IMR-90 (cell line): ENCODE results near the gene ST7. TPM values are rescaled to one million over a fixed set of nuclear protein-coding genes. Genes with fewer than 3 reads are reported as not detected.

Experiments used
- ATAC-seq: fragments of 200-7000 bp; cut with Tn5 transposase; 2 replicates; pipeline ENCODE4 v1.9.1; 2020; ENCODE audit warnings: low read depth, mild to moderate bottlenecking, moderate library complexity
- BruUV-seq: library from RNA; stranded (reverse); fragments of 400-500 nt; replicated peaks from 2 replicates; lab custom pipeline; 2021; lab: Mats Ljungman, UMichigan
- CTCF ChIA-PET: fragments of 300-600 bp; formaldehyde crosslinking; extraction: SDS; loops from one replicate; lab custom pipeline; 2021; ENCODE audit warnings: antibody characterized with exemption; lab: Yijun Ruan, JAX
- POLR2A ChIA-PET: fragments of 300-600 bp; sonication (Branson Sonifier 250); formaldehyde crosslinking; loops from one replicate; lab custom pipeline; 2022; ENCODE audit warnings: antibody characterized with exemption; ENCODE audit not compliant: unreplicated experiment; lab: Charles Lee
- DNase-seq: peaks from one replicate; pipeline ENCODE4 v3.0.0; 2013
- H2AFZ ChIP-seq: replicated peaks from 2 replicates; pipeline ENCODE3; 2013; ENCODE audit warnings: low read length, mild to moderate bottlenecking; ENCODE audit not compliant: poor library complexity
- H2AK5ac ChIP-seq: 2 replicates; pipeline ENCODE4 v1.6.1; 2013; ENCODE audit warnings: low read depth, low read length, inconsistent platforms
- H2AK9ac ChIP-seq: replicated peaks from 2 replicates; pipeline ENCODE3; 2013; ENCODE audit warnings: mild to moderate bottlenecking, low read depth, low read length, moderate library complexity; ENCODE audit not compliant: poor library complexity
- H2BK120ac ChIP-seq: 2 replicates; pipeline ENCODE4 v1.6.1; 2013; ENCODE audit warnings: low read depth, low read length, inconsistent platforms
- H2BK15ac ChIP-seq: 3 replicates; pipeline ENCODE4 v1.6.1; 2013; ENCODE audit warnings: low read depth, low read length, inconsistent platforms
- H2BK20ac ChIP-seq: 2 replicates; pipeline ENCODE4 v1.6.1; 2013; ENCODE audit warnings: low read depth, mild to moderate bottlenecking, inconsistent platforms, low read length, moderate library complexity
- H2BK5ac ChIP-seq: 2 replicates; pipeline ENCODE4 v1.6.1; 2013; ENCODE audit warnings: mild to moderate bottlenecking, low read depth, low read length, inconsistent platforms; ENCODE audit not compliant: poor library complexity, severe bottlenecking
- H3K14ac ChIP-seq: replicated peaks from 2 replicates; pipeline ENCODE4 v1.6.1; 2013; ENCODE audit warnings: low read depth, low read length, inconsistent platforms
- H3K18ac ChIP-seq: 2 replicates; pipeline ENCODE4 v1.6.1; 2013; ENCODE audit warnings: low read depth, low read length, control low read depth
- H3K23ac ChIP-seq: 2 replicates; pipeline ENCODE4 v1.6.1; 2013; ENCODE audit warnings: low read depth, low read length, inconsistent platforms
- H3K27ac ChIP-seq: 2 replicates; pipeline ENCODE4 v1.5.1; 2013; ENCODE audit warnings: mild to moderate bottlenecking, control low read depth, low read length; ENCODE audit not compliant: insufficient read depth
- H3K27me3 ChIP-seq: 2 replicates; pipeline ENCODE4 v1.6.1; 2013; ENCODE audit warnings: low read length; ENCODE audit not compliant: control insufficient read depth, insufficient read depth
- H3K36me3 ChIP-seq: 2 replicates; pipeline ENCODE4 v1.6.1; 2013; ENCODE audit warnings: low read length, mixed read lengths; ENCODE audit not compliant: control insufficient read depth, insufficient read depth
- H3K4ac ChIP-seq: 2 replicates; pipeline ENCODE4 v1.6.1; 2013; ENCODE audit warnings: low read depth, low read length, inconsistent platforms
- H3K4me1 ChIP-seq: 2 replicates; pipeline ENCODE4 v1.6.1; 2013; ENCODE audit warnings: low read length, mixed read lengths; ENCODE audit not compliant: control insufficient read depth, insufficient read depth
- H3K4me2 ChIP-seq: 2 replicates; pipeline ENCODE4 v1.6.1; 2013; ENCODE audit warnings: low read depth, mild to moderate bottlenecking, control low read depth, low read length, moderate library complexity
- H3K4me3 ChIP-seq: 2 replicates; pipeline ENCODE4 v1.5.1; 2013; ENCODE audit warnings: low read depth, mild to moderate bottlenecking, control low read depth, low read length, moderate library complexity; ENCODE audit not compliant: insufficient read depth
- H3K56ac ChIP-seq: 2 replicates; pipeline ENCODE4 v1.6.1; 2013; ENCODE audit warnings: low read length, inconsistent platforms; ENCODE audit not compliant: insufficient read depth; ENCODE audit errors: extremely low read depth
- H3K79me1 ChIP-seq, 2 experiments: 2 replicates each; pipeline ENCODE4 v1.6.1; 2013; ENCODE audit warnings: low read length in 2 of 2, inconsistent platforms in 1 of 2, low read depth in 1 of 2
- H3K9ac ChIP-seq: 2 replicates; pipeline ENCODE4 v1.6.1; 2013; ENCODE audit warnings: low read depth, low read length, control low read depth
- H3K9me1 ChIP-seq: 2 replicates; pipeline ENCODE4 v1.6.1; 2013; ENCODE audit warnings: low read length, inconsistent platforms; ENCODE audit not compliant: insufficient read depth
- H3K9me3 ChIP-seq: 2 replicates; pipeline ENCODE4 v1.6.1; 2013; ENCODE audit warnings: low read length; ENCODE audit not compliant: control insufficient read depth, insufficient read depth
- H4K20me1 ChIP-seq: 2 replicates; pipeline ENCODE4 v1.6.1; 2013; ENCODE audit warnings: low read length, inconsistent platforms; ENCODE audit not compliant: insufficient read depth
- H4K5ac ChIP-seq: 2 replicates; pipeline ENCODE4 v1.6.1; 2013; ENCODE audit warnings: mild to moderate bottlenecking, low read depth, low read length, control low read depth
- H4K8ac ChIP-seq, 2 experiments: 2 replicates each; pipeline ENCODE4 v1.6.1; 2013; ENCODE audit warnings: low read depth in 2 of 2, low read length in 2 of 2, control low read depth in 1 of 2, inconsistent platforms in 1 of 2
- H4K91ac ChIP-seq: 2 replicates; pipeline ENCODE4 v1.6.1; 2013; ENCODE audit warnings: low read depth, low read length, inconsistent platforms; ENCODE audit not compliant: insufficient read depth
- BHLHE40 ChIP-seq: fragments of 150-350 bp; IDR thresholded peaks from 2 replicates; pipeline ENCODE4 v1.6.1; 2016; ENCODE audit warnings: mild to moderate bottlenecking, low read depth, low read length
- CEBPB ChIP-seq: IDR thresholded peaks from 2 replicates; pipeline ENCODE4 v1.6.1; 2012; ENCODE audit warnings: low read depth, low read length, improper control_type of control experiment
- POLR2A ChIP-seq: IDR thresholded peaks from 2 replicates; pipeline ENCODE4 v1.6.1; 2012; ENCODE audit warnings: mild to moderate bottlenecking, low read depth, low read length
- RCOR1 ChIP-seq: IDR thresholded peaks from 2 replicates; pipeline ENCODE4 v1.6.1; 2012; ENCODE audit warnings: mild to moderate bottlenecking, low read length, improper control_type of control experiment; ENCODE audit not compliant: insufficient replicate concordance
- USF2 ChIP-seq: fragments of 150-350 bp; IDR thresholded peaks from 2 replicates; pipeline ENCODE4 v1.6.1; 2017; ENCODE audit warnings: mild to moderate bottlenecking, antibody characterized with exemption, low read length, low read depth
- WGBS, 2 experiments: methylation state at CpG; one replicate each; pipeline versions ENCODE4 v1.1.5 to v1.1.7; 2013; ENCODE audit warnings: missing lambda C conversion rate in 2 of 2; ENCODE audit not compliant: insufficient read length in 1 of 2; ENCODE audit errors: extremely low coverage in 2 of 2; 5-methylcytosine and 5-hydroxymethylcytosine counted together
- dilution Hi-C: fragments of 300-500 bp; cut with HindIII; formaldehyde crosslinking; loops from one replicate; pipeline ENCODE4 v1.14.3; 2018; ENCODE audit warnings: low sequenced_read_pairs; ENCODE audit not compliant: unreplicated experiment
- in situ Hi-C: fragments of 300-500 bp; cut with MboI; formaldehyde crosslinking; loops from 3 replicates; pipeline ENCODE4 v1.14.3; 2019; ENCODE audit warnings: low sequenced_read_pairs, inconsistent platforms, mixed read lengths
- intact Hi-C: fragments of 100-400 bp; cut with micrococcal nuclease; formaldehyde crosslinking; loops from 2 replicates; pipeline ENCODE4 v1.10.0; 2022
- polyA plus RNA-seq, 3 experiments: library from polyadenylated mRNA; depleted of rRNA; stranded (reverse); fragments of >200 nt; gene quantifications; 2 replicates each; pipeline ENCODE4 v1.2.3, GENCODE V29; 2012; ENCODE audit warnings: low replicate concordance in 1 of 3
- total RNA-seq: library from RNA; depleted of rRNA; stranded (reverse); fragments of >200 nt; gene quantifications from 2 replicates; pipeline ENCODE4 v1.2.3, GENCODE V29; 2012

The ST7 gene
- total and polyA plus RNA-seq, 2 of the 4 experiments (the other 2 are of a cell fraction): 18.6 to 26.0 TPM

DNA sequence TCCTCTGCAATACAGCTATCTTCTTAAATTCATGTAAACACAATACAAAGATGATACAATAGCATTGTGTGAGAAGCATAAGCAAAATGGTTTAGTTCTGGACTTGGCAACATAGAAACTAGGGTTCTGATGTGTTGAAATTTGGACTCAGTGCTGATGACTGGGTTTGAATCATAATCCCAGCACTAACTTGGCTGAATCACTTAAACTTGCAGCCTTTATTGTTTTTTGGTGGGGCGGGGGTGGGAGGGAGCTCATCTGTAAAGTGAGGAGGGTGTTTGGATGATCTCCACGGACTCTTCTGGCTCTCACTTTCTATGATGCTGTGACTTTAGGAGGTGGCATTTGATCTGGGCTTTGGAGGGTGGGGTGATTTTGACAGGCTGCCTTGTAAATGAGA is 211.3 kb downstream of the ST7 start:
- H4K8ac ChIP-seq: no peak overlapping the region
- dilution Hi-C loops: no loop called here
- no peaks in the 10 kb centered on the region for H4K20me1 ChIP-seq
- H3K4me2 ChIP-seq: no peak overlapping the region
- no peak overlapping the region for H2BK120ac ChIP-seq
- TF ChIP-seq POLR2A (no peak), USF2 (no peak), BHLHE40 (no peak), CEBPB (peak; percentile 56; the same call in 1 of the 2 replicates), RCOR1 (no peak)
- H3K27ac ChIP-seq: no peak overlapping the region
- H2BK15ac ChIP-seq: no peak overlapping the region
- H3K9me1 ChIP-seq: peaks cover 5% of the 10 kb centered on the region
- H3K18ac ChIP-seq: no peak overlapping the region
- peak; percentile 49 for ATAC-seq
- no TSS peak for BruUV-seq
- DNase-seq: peak; percentile 86
- in situ Hi-C loops: no loop called here
- H2BK20ac ChIP-seq: no peak overlapping the region
- H3K23ac ChIP-seq: no peak overlapping the region
- H2BK5ac ChIP-seq: no peak overlapping the region
- H3K79me1 ChIP-seq: no peaks in the 10 kb centered on the region
- no peak overlapping the region for H2AK5ac ChIP-seq
- intact Hi-C loops: no loop called here
- no peak overlapping the region for H3K56ac ChIP-seq
- H3K36me3 ChIP-seq: no peaks in the 10 kb centered on the region
- H3K9ac ChIP-seq: no peak overlapping the region
- no peaks in the 10 kb centered on the region for H3K4me1 ChIP-seq
- no peak overlapping the region for H2AFZ ChIP-seq
- H2AK9ac ChIP-seq: no peak overlapping the region
- ChIA-PET POLR2A (no interaction called here), CTCF (no interaction called here)
- no peak overlapping the region for H3K4ac ChIP-seq
- H4K5ac ChIP-seq: no peak overlapping the region
- H3K14ac ChIP-seq: no peak overlapping the region
- H3K4me3 ChIP-seq: no peak overlapping the region
- WGBS, 2 experiments: no CpG with 5 or more reads among the region's 2 CpGs
- H3K9me3 ChIP-seq: no peaks in the 10 kb centered on the region
- no peaks in the 10 kb centered on the region for H3K27me3 ChIP-seq
- no peak overlapping the region for H4K91ac ChIP-seq
